IMR-90 (cell line): ENCODE data around the gene PEAK1. TPM values are rescaled to one million over a fixed set of nuclear protein-coding genes. Genes with fewer than 3 reads are reported as not detected.

ENCODE experiments used
- ATAC-seq: fragments of 200-7000 bp; cut with Tn5 transposase; 2 replicates; pipeline ENCODE4 v1.9.1; 2020; ENCODE audit warnings: low read depth, mild to moderate bottlenecking, moderate library complexity
- BruUV-seq: library from RNA; stranded (reverse); fragments of 400-500 nt; replicated peaks from 2 replicates; lab custom pipeline; 2021; lab: Mats Ljungman, UMichigan
- CTCF ChIA-PET: fragments of 300-600 bp; formaldehyde crosslinking; extraction: SDS; loops from one replicate; lab custom pipeline; 2021; ENCODE audit warnings: antibody characterized with exemption; lab: Yijun Ruan, JAX
- POLR2A ChIA-PET: fragments of 300-600 bp; sonication (Branson Sonifier 250); formaldehyde crosslinking; loops from one replicate; lab custom pipeline; 2022; ENCODE audit warnings: antibody characterized with exemption; ENCODE audit not compliant: unreplicated experiment; lab: Charles Lee
- DNase-seq: peaks from one replicate; pipeline ENCODE4 v3.0.0; 2013
- H2AFZ ChIP-seq: replicated peaks from 2 replicates; pipeline ENCODE3; 2013; ENCODE audit warnings: low read length, mild to moderate bottlenecking; ENCODE audit not compliant: poor library complexity
- H2AK5ac ChIP-seq: 2 replicates; pipeline ENCODE4 v1.6.1; 2013; ENCODE audit warnings: low read depth, low read length, inconsistent platforms
- H2AK9ac ChIP-seq: replicated peaks from 2 replicates; pipeline ENCODE3; 2013; ENCODE audit warnings: mild to moderate bottlenecking, low read depth, low read length, moderate library complexity; ENCODE audit not compliant: poor library complexity
- H2BK120ac ChIP-seq: 2 replicates; pipeline ENCODE4 v1.6.1; 2013; ENCODE audit warnings: low read depth, low read length, inconsistent platforms
- H2BK15ac ChIP-seq: 3 replicates; pipeline ENCODE4 v1.6.1; 2013; ENCODE audit warnings: low read depth, low read length, inconsistent platforms
- H2BK20ac ChIP-seq: 2 replicates; pipeline ENCODE4 v1.6.1; 2013; ENCODE audit warnings: low read depth, mild to moderate bottlenecking, inconsistent platforms, low read length, moderate library complexity
- H2BK5ac ChIP-seq: 2 replicates; pipeline ENCODE4 v1.6.1; 2013; ENCODE audit warnings: mild to moderate bottlenecking, low read depth, low read length, inconsistent platforms; ENCODE audit not compliant: poor library complexity, severe bottlenecking
- H3K14ac ChIP-seq: replicated peaks from 2 replicates; pipeline ENCODE4 v1.6.1; 2013; ENCODE audit warnings: low read depth, low read length, inconsistent platforms
- H3K18ac ChIP-seq: 2 replicates; pipeline ENCODE4 v1.6.1; 2013; ENCODE audit warnings: low read depth, low read length, control low read depth
- H3K23ac ChIP-seq: 2 replicates; pipeline ENCODE4 v1.6.1; 2013; ENCODE audit warnings: low read depth, low read length, inconsistent platforms
- H3K27ac ChIP-seq: 2 replicates; pipeline ENCODE4 v1.5.1; 2013; ENCODE audit warnings: mild to moderate bottlenecking, control low read depth, low read length; ENCODE audit not compliant: insufficient read depth
- H3K27me3 ChIP-seq: 2 replicates; pipeline ENCODE4 v1.6.1; 2013; ENCODE audit warnings: low read length; ENCODE audit not compliant: control insufficient read depth, insufficient read depth
- H3K36me3 ChIP-seq: 2 replicates; pipeline ENCODE4 v1.6.1; 2013; ENCODE audit warnings: low read length, mixed read lengths; ENCODE audit not compliant: control insufficient read depth, insufficient read depth
- H3K4ac ChIP-seq: 2 replicates; pipeline ENCODE4 v1.6.1; 2013; ENCODE audit warnings: low read depth, low read length, inconsistent platforms
- H3K4me1 ChIP-seq: 2 replicates; pipeline ENCODE4 v1.6.1; 2013; ENCODE audit warnings: low read length, mixed read lengths; ENCODE audit not compliant: control insufficient read depth, insufficient read depth
- H3K4me2 ChIP-seq: 2 replicates; pipeline ENCODE4 v1.6.1; 2013; ENCODE audit warnings: low read depth, mild to moderate bottlenecking, control low read depth, low read length, moderate library complexity
- H3K4me3 ChIP-seq: 2 replicates; pipeline ENCODE4 v1.5.1; 2013; ENCODE audit warnings: low read depth, mild to moderate bottlenecking, control low read depth, low read length, moderate library complexity; ENCODE audit not compliant: insufficient read depth
- H3K56ac ChIP-seq: 2 replicates; pipeline ENCODE4 v1.6.1; 2013; ENCODE audit warnings: low read length, inconsistent platforms; ENCODE audit not compliant: insufficient read depth; ENCODE audit errors: extremely low read depth
- H3K79me1 ChIP-seq, 2 experiments: 2 replicates each; pipeline ENCODE4 v1.6.1; 2013; ENCODE audit warnings: low read length in 2 of 2, inconsistent platforms in 1 of 2, low read depth in 1 of 2
- H3K9ac ChIP-seq: 2 replicates; pipeline ENCODE4 v1.6.1; 2013; ENCODE audit warnings: low read depth, low read length, control low read depth
- H3K9me1 ChIP-seq: 2 replicates; pipeline ENCODE4 v1.6.1; 2013; ENCODE audit warnings: low read length, inconsistent platforms; ENCODE audit not compliant: insufficient read depth
- H3K9me3 ChIP-seq: 2 replicates; pipeline ENCODE4 v1.6.1; 2013; ENCODE audit warnings: low read length; ENCODE audit not compliant: control insufficient read depth, insufficient read depth
- H4K20me1 ChIP-seq: 2 replicates; pipeline ENCODE4 v1.6.1; 2013; ENCODE audit warnings: low read length, inconsistent platforms; ENCODE audit not compliant: insufficient read depth
- H4K5ac ChIP-seq: 2 replicates; pipeline ENCODE4 v1.6.1; 2013; ENCODE audit warnings: mild to moderate bottlenecking, low read depth, low read length, control low read depth
- H4K8ac ChIP-seq, 2 experiments: 2 replicates each; pipeline ENCODE4 v1.6.1; 2013; ENCODE audit warnings: low read depth in 2 of 2, low read length in 2 of 2, control low read depth in 1 of 2, inconsistent platforms in 1 of 2
- H4K91ac ChIP-seq: 2 replicates; pipeline ENCODE4 v1.6.1; 2013; ENCODE audit warnings: low read depth, low read length, inconsistent platforms; ENCODE audit not compliant: insufficient read depth
- BHLHE40 ChIP-seq: fragments of 150-350 bp; IDR thresholded peaks from 2 replicates; pipeline ENCODE4 v1.6.1; 2016; ENCODE audit warnings: mild to moderate bottlenecking, low read depth, low read length
- CEBPB ChIP-seq: IDR thresholded peaks from 2 replicates; pipeline ENCODE4 v1.6.1; 2012; ENCODE audit warnings: low read depth, low read length, improper control_type of control experiment
- CHD1 ChIP-seq: IDR thresholded peaks from 2 replicates; pipeline ENCODE4 v1.6.1; 2012; ENCODE audit warnings: low read depth, low read length, improper control_type of control experiment
- CTCF ChIP-seq: conservative IDR thresholded peaks from 2 replicates; pipeline ENCODE4 v1.5.1; 2012; ENCODE audit warnings: mild to moderate bottlenecking, low read depth, low read length, improper control_type of control experiment
- ELK1 ChIP-seq: fragments of 150-350 bp; IDR thresholded peaks from 2 replicates; pipeline ENCODE4 v1.6.1; 2016; ENCODE audit warnings: low read depth, mild to moderate bottlenecking, low read length, moderate library complexity, borderline replicate concordance
- FOS ChIP-seq: fragments of 150-350 bp; IDR thresholded peaks from 2 replicates; pipeline ENCODE4 v1.6.1; 2016; ENCODE audit warnings: low read depth, low read length
- MAFK ChIP-seq: IDR thresholded peaks from 2 replicates; pipeline ENCODE4 v1.6.1; 2012; ENCODE audit warnings: low read depth, low read length, improper control_type of control experiment
- MAZ ChIP-seq: IDR thresholded peaks from 2 replicates; pipeline ENCODE4 v1.6.1; 2012; ENCODE audit warnings: low read depth, mild to moderate bottlenecking, low read length, improper control_type of control experiment, moderate library complexity, borderline replicate concordance
- MXI1 ChIP-seq: IDR thresholded peaks from 2 replicates; pipeline ENCODE4 v1.6.1; 2012; ENCODE audit warnings: low read depth, mild to moderate bottlenecking, low read length, moderate library complexity, borderline replicate concordance
- NFE2L2 ChIP-seq: fragments of 150-350 bp; IDR thresholded peaks from 2 replicates; pipeline ENCODE4 v1.6.1; 2016; ENCODE audit warnings: low read depth, mild to moderate bottlenecking, low read length
- POLR2A ChIP-seq: IDR thresholded peaks from 2 replicates; pipeline ENCODE4 v1.6.1; 2012; ENCODE audit warnings: mild to moderate bottlenecking, low read depth, low read length
- RAD21 ChIP-seq: IDR thresholded peaks from 2 replicates; pipeline ENCODE4 v1.6.1; 2012; ENCODE audit warnings: low read length, improper control_type of control experiment
- RCOR1 ChIP-seq: IDR thresholded peaks from 2 replicates; pipeline ENCODE4 v1.6.1; 2012; ENCODE audit warnings: mild to moderate bottlenecking, low read length, improper control_type of control experiment; ENCODE audit not compliant: insufficient replicate concordance
- RFX5 ChIP-seq: IDR thresholded peaks from 2 replicates; pipeline ENCODE4 v1.8.0; 2012; ENCODE audit warnings: low read depth, mild to moderate bottlenecking, low read length, moderate library complexity
- SMC3 ChIP-seq: fragments of 150-350 bp; IDR thresholded peaks from 2 replicates; pipeline ENCODE4 v1.6.1; 2016; ENCODE audit warnings: low read depth, mild to moderate bottlenecking, antibody characterized with exemption, low read length, moderate library complexity
- USF2 ChIP-seq: fragments of 150-350 bp; IDR thresholded peaks from 2 replicates; pipeline ENCODE4 v1.6.1; 2017; ENCODE audit warnings: mild to moderate bottlenecking, antibody characterized with exemption, low read length, low read depth
- WGBS, 2 experiments: methylation state at CpG; one replicate each; pipeline versions ENCODE4 v1.1.5 to v1.1.7; 2013; ENCODE audit warnings: missing lambda C conversion rate in 2 of 2; ENCODE audit not compliant: insufficient read length in 1 of 2; ENCODE audit errors: extremely low coverage in 2 of 2; 5-methylcytosine and 5-hydroxymethylcytosine counted together
- dilution Hi-C: fragments of 300-500 bp; cut with HindIII; formaldehyde crosslinking; loops from one replicate; pipeline ENCODE4 v1.14.3; 2018; ENCODE audit warnings: low sequenced_read_pairs; ENCODE audit not compliant: unreplicated experiment
- in situ Hi-C: fragments of 300-500 bp; cut with MboI; formaldehyde crosslinking; loops from 3 replicates; pipeline ENCODE4 v1.14.3; 2019; ENCODE audit warnings: low sequenced_read_pairs, inconsistent platforms, mixed read lengths
- intact Hi-C: fragments of 100-400 bp; cut with micrococcal nuclease; formaldehyde crosslinking; loops from 2 replicates; pipeline ENCODE4 v1.10.0; 2022
- polyA plus RNA-seq, 3 experiments: library from polyadenylated mRNA; depleted of rRNA; stranded (reverse); fragments of >200 nt; gene quantifications; 2 replicates each; pipeline ENCODE4 v1.2.3, GENCODE V29; 2012; ENCODE audit warnings: low replicate concordance in 1 of 3
- total RNA-seq: library from RNA; depleted of rRNA; stranded (reverse); fragments of >200 nt; gene quantifications from 2 replicates; pipeline ENCODE4 v1.2.3, GENCODE V29; 2012

Gene PEAK1
- total and polyA plus RNA-seq, 2 of the 4 experiments (the other 2 are of a cell fraction): 21.5 to 43.9 TPM

GRCh38 chr15:77406846-77407245 lies 13.1 kb downstream of the PEAK1 start:
- peaks cover 66% of the 10 kb centered on the region for H4K20me1 ChIP-seq
- H4K5ac ChIP-seq: no peak overlapping the region
- no peak overlapping the region for H4K91ac ChIP-seq
- POLR2A ChIA-PET: no interaction called here
- DNase-seq (no peak), ATAC-seq (no peak)
- H3K9me1 ChIP-seq: peaks cover 5% of the 10 kb centered on the region
- no CpG with 5 or more reads among the region's 4 CpGs for WGBS, 2 experiments
- no peak overlapping the region for H2BK120ac ChIP-seq
- intact Hi-C loops: no loop called here
- H3K14ac ChIP-seq: no peak overlapping the region
- H2AK5ac ChIP-seq: no peak overlapping the region
- H2AK9ac ChIP-seq: no peak overlapping the region
- no peak overlapping the region for H3K4me3 ChIP-seq
- peaks cover 6 to 65% of the 10 kb centered on the region in 2 experiments; a peak in 2 of 4 replicates for H3K79me1 ChIP-seq
- BruUV-seq: no TSS peak
- H3K4me2 ChIP-seq: no peak overlapping the region
- peaks cover 2% of the 10 kb centered on the region; the same call in 1 of the 2 replicates for H3K4me1 ChIP-seq
- no peak overlapping the region for H2BK5ac ChIP-seq
- no peak overlapping the region for H3K9ac ChIP-seq
- H3K27me3 ChIP-seq: no peaks in the 10 kb centered on the region
- H2AFZ ChIP-seq: no peak overlapping the region
- dilution Hi-C loops: no loop called here
- no peak overlapping the region for H4K8ac ChIP-seq
- no peak overlapping the region for H2BK15ac ChIP-seq
- peaks cover 1% of the 10 kb centered on the region; the same call in 1 of the 2 replicates for H3K9me3 ChIP-seq
- CTCF ChIA-PET: no interaction called here
- H3K4ac ChIP-seq: no peak overlapping the region
- H3K56ac ChIP-seq: no peak overlapping the region
- H3K27ac ChIP-seq: no peak overlapping the region
- H2BK20ac ChIP-seq: no peak overlapping the region
- in situ Hi-C loops: no loop called here
- H3K23ac ChIP-seq: no peak overlapping the region
- H3K36me3 ChIP-seq: 0 out of 2 replicates have a peak, but pooled peaks cover 2% of the 10 kb centered on the region
- no peak for TF ChIP-seq MAFK
- no peak for TF ChIP-seq CTCF
- no peak for TF ChIP-seq ELK1
- no peak for TF ChIP-seq BHLHE40
- TF ChIP-seq FOS: no peak
- no peak for TF ChIP-seq MXI1
- no peak for TF ChIP-seq POLR2A
- no peak for TF ChIP-seq CEBPB
- TF ChIP-seq CHD1: no peak
- TF ChIP-seq RAD21: no peak
- TF ChIP-seq NFE2L2: no peak
- no peak for TF ChIP-seq MAZ
- no peak for TF ChIP-seq USF2
- no peak for TF ChIP-seq SMC3
- no peak for TF ChIP-seq RFX5
- no peak for TF ChIP-seq RCOR1
- H3K18ac ChIP-seq: no peak overlapping the region
